ENCODE results near the gene FBLN2.
"Not testable (repeated sequence)": the region's sequence is repeated elsewhere in the genome, so short reads cannot be mapped to it uniquely, and the experiment has no call there.

Gene FBLN2

DNA sequence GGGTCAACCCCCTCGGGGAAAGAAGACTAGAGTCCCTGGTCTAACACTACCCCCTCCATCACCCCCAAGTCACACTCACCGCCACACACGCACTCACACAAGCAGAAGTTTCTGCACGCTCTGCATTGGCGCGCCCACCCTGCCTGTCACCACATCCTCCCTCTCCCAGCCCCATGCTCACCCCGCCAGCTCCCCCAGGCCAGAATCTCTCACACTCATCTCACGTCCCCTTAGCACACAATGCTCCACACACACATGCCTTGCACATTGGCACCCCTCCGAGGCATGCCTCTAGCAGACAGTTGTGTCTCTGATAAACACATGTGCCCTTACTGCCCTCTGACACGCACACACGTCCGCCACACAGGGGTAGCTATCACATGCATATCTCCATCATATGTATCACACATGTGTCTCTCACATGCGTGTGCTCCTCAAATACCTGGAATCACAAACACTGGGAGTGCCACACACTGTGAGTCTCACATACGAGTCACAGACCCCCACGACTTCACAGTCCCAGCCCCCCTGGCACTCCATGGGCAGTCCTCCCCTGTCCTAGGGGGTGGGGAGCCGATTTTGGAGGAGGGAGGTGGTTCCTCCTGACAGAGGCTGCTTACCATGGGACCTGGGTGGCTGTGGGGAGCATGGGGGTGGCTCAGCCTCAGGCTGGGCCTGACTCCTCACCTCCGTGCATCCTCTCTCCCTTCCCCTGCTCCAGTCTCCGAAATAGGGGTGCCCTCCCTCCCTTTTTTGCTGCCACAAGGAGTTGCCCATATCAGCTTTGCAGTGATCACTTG is 898 bp downstream of the FBLN2 start:
- DNase-seq (ENCODE audit: low spot score), result no peak

DNA sequence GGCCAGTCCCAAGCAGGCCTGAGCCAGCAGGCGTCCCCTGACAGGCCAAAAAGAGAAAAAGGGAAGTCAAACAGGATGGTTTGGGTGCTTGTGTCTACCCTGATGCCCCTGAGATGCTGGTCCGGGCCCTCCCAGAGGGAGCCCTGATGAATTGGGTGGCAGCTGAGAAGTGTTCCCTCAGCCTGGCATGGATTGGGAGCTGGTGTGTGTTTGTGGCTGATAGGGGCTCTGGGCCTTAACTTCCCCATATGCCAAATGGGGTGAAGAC is 1.4 kb downstream of the FBLN2 start:
- DNase-seq (ENCODE audit: low spot score), result no peak

DNA sequence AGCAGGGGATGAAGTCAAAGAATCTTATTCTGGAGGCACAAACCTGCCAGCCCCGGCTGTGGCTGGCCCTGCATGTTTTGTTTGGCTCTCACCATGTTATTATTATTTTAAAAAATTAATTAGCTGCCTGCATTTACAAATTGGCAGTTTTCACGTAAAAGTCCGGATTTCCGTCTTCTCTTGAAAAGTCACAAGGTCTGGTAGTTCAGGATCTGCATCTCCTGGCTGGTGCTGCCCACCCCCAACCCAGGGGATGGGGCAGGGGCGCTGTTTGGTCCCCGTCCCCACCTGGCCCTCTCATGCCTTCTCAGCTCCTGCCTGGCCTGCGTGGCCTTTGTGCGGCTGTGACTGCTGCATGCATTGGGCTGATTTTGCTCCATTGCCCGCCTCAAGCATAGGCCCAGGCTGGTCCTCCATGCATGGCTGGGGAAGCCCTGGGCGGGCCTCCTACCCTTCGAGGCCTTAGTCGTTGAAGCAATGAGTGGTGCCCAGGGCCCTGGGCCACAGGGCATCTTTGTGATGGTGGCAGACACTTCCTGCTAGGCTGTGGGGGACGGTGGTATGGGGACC is 2.0 kb downstream of the FBLN2 start:
- no peak for DNase-seq (ENCODE audit: low spot score)

GRCh38 chr3:13552857-13553652 is 4.1 kb downstream of the FBLN2 start:
- no peak for DNase-seq (ENCODE audit: low spot score)

DNA sequence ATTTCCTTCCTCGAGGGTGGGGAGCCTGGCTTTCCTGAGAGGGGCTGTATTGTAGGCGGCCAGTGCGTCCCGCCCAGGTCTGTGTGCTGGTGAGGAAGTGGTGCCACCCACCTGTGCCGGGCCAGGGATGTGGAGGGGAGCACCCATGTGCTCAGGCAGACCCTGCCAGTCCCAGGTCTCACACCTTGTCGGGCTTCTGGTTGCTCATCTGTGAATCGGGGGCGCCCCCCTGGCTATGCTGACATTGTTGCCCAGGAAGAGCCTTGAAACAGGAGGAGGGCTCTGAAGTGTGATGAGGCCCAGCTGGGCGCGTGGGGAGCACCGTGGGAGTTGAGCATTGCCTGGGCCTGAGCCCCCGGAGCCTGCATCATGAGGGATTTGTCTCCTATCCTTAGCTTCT is 4.8 kb downstream of the FBLN2 start:
- DNase-seq (ENCODE audit: low spot score), result no peak

DNA sequence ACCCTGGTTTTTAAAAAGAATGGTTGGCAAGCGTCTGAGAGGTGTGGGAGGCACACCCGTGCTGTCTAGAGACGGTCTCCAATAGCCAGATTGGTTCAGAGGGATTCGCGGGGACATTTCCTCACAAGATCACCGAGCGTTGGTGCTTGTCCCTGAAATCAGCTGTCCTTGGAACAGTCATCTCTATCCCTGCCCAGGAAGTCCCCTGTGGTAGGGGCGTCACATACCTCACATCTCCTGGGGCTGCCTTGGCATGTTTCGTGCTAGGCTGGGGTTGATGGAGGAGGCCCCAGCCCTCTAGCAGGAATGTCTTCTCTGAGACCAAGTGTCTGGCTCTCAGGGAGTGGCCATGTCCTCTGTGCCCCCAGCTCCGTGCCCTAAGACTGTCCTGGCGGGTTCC is 6.8 kb downstream of the FBLN2 start:
- no peak for DNase-seq (ENCODE audit: low spot score)

GRCh38 chr3:13556207-13556606 is 7.3 kb downstream of the FBLN2 start:
- no peak for DNase-seq (ENCODE audit: low spot score)

GRCh38 chr3:13556917-13557316 is 8.0 kb downstream of the FBLN2 start:
- no peak for DNase-seq (ENCODE audit: low spot score)

DNA sequence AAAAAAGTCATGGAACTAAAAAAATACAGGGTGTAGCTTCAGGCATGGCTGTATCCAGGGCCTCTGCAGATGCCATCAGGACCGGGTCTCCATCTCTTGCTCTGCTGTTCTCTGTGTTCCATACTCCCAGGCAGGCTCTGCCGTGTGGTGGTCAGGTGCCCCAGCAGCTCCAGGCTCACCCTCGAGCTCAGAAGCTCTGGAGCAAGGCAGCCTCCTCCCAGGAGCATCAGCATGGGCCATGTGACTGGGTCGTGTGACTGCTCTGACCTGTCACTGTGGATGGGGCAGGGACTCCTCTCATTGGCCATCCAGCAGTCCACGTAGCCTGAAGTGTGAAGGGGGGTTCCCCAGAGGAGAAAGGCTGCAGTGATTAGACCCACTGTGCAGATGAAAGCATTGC is 8.5 kb downstream of the FBLN2 start:
- DNase-seq (ENCODE audit: low spot score), result no peak

DNA sequence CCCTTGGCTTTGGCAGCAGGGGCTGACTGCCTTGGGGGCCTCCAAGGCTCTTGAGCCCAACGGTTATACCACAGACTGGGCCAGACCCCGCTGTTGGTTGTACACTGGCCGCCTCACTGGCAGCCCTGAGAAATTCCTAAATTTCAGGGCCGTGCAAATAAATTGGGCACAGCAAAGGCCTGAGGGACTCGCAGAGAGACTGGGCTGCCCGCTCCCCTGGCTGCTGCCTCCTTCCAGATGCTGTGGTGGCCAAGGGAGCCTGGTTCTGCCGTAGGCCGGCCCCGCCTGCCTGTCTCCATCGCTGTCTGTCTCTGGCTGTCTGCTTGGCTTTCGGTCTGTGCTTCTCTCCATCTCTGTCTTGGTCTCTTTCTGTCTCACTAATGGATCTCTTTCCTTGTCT is 9.0 kb downstream of the FBLN2 start:
- no peak for DNase-seq (ENCODE audit: low spot score)

GRCh38 chr3:13558651-13559050 is 9.7 kb downstream of the FBLN2 start:
- DNase-seq (ENCODE audit: low spot score), result no peak

DNA sequence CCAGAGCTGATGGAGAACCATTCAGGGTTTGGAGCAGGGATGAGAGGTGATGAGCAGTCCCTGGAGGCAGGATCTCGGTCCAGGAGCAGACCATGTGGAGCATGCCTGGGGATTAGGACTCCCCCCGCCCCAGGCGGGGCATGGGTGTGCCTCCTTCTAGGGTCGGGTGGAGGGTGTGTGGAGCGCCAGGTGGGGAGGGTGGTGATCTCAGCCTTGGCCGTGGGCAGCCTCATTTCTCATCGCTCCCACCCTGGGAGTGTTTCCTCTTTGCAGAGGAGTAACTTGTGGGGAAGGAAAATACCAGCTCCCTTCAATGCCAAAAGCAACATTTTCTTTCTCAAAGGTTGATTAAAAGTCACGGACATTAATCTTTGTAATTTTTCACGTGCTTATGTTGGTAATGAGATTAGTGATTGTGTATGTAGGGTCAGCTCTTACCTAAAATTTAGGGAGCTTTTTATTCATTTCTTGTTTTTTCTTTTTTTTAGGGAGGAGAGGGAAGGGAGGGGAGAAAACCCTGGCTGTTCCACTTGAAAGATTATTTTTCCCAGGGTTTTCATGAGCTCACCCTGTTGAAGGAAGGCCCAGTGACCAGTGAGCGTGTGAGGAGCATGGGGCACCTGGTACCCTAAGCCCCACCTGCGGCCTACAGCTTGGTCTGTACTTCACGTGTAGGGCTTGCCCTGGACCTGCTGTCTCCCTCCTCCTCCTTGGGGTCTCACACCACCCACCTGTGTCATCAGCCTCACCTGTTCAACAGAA is 11.0 kb downstream of the FBLN2 start:
- no peak for DNase-seq (ENCODE audit: low spot score)

GRCh38 chr3:13561376-13561775 is 12.5 kb downstream of the FBLN2 start:
- no peak for DNase-seq (ENCODE audit: low spot score)

DNA sequence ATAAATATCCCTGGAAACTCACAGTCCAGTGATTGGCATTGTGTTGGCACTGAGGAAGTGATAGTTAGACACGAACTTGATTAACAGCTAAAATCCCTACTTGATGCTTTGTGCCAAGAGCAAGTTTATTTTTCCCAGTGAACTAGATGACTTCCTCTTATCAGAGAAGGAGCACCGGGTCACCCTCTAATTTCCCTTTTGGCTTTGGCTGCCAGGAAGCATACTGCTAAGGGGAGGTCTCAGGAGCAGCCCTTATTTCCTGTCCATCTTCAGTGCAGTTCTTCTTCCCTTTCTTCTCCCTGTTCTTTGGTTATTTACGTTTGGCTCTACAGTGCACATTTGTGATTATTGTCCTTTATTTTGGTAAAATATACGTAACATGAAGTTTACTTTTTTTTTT is 13.0 kb downstream of the FBLN2 start:
- DNase-seq (ENCODE audit: low spot score), result no peak

DNA sequence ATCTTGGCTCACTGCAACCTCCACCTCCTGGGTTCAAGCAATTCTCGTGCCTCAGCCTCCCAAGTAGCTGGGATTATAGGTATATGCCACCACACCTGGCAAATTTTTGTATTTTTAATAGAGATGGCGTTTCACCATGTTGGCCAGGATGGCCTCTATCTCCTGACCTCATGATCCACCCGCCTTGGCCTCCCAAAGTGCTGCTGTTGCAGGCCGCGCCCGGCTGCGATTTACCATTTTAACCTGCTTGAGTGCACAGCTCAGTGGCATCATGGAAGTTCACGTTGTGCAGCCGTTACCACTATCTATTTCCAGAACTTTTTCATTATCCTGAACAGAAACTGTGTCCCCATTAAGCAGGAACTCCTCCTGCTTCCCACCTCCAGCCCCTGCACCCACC is 13.5 kb downstream of the FBLN2 start:
- DNase-seq (ENCODE audit: low spot score), result not testable (repeated sequence)

- DNase-seq (ENCODE audit: low spot score), result no peak
Observed at GRCh38 chr3:13563321-13563720, 14.4 kb downstream of the FBLN2 start.

DNA sequence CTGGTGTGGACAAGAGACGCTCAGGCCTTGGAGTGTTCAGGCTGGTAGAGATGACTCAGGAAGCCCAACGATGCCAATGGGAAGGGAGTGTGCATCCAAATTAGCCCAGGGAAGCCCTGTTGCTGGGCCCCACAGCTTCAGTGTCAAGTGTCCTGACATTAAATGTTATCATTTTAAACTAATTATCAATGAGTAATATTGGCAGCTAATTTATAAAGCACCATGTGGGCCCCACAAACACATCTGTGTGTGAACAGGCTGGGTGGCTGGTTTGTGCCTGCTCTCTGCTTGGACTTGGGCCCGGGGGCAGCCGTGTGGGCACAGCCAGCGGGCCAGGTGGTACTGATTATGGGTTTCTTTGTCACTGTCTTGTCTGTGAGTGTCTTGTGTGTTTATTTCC is 15.0 kb downstream of the FBLN2 start:
- DNase-seq (ENCODE audit: low spot score), result no peak

GRCh38 chr3:13564751-13565560 is 16.0 kb downstream of the FBLN2 start:
- DNase-seq (ENCODE audit: low spot score), result no peak

GRCh38 chr3:13565581-13566452 is 16.9 kb downstream of the FBLN2 start:
- DNase-seq (ENCODE audit: low spot score), result no peak

- no peak for DNase-seq (ENCODE audit: low spot score)
Observed at GRCh38 chr3:13566453-13566748, 17.5 kb downstream of the FBLN2 start.

GRCh38 chr3:13566769-13567310 is 17.9 kb downstream of the FBLN2 start:
- DNase-seq (ENCODE audit: low spot score), result no peak
